GM12878 (cell line): ENCODE data around the gene EPHB2. TPM values are rescaled to one million over a fixed set of nuclear protein-coding genes. Genes with fewer than 3 reads are reported as not detected.
"Not testable (repeated sequence)": the region's sequence is repeated elsewhere in the genome, so short reads cannot be mapped to it uniquely, and the experiment has no call there.

Source experiments
- ATAC-seq: fragments of 200-7000 bp; cut with Tn5 transposase; 3 replicates; pipeline ENCODE4 v1.9.1; 2020; ENCODE audit warnings: mild to moderate bottlenecking, moderate library complexity
- BruUV-seq: library from RNA; stranded (reverse); fragments of 400-500 nt; replicated peaks from 2 replicates; lab custom pipeline; 2021; lab: Mats Ljungman, UMichigan
- CTCF ChIA-PET: fragments of 300-600 bp; sonication (Branson Sonifier 250); formaldehyde crosslinking; extraction: SDS; loops from one replicate; lab custom pipeline; 2021; ENCODE audit warnings: inconsistent platforms; lab: Yijun Ruan, JAX
- POLR2A ChIA-PET: fragments of 350-600 bp; formaldehyde crosslinking; extraction: SDS; loops from one replicate; lab custom pipeline; 2021; ENCODE audit warnings: inconsistent platforms; lab: Charles Lee
- RAD21 ChIA-PET: fragments of 300-600 bp; sonication (Branson Sonifier 250); formaldehyde crosslinking; loops from one replicate; lab custom pipeline; 2023; ENCODE audit warnings: antibody characterized with exemption; ENCODE audit not compliant: unreplicated experiment; lab: Charles Lee
- SMC1A ChIA-PET: fragments of 300-600 bp; sonication (Branson Sonifier 250); formaldehyde crosslinking; loops from one replicate; lab custom pipeline; 2023; ENCODE audit not compliant: unreplicated experiment, uncharacterized antibody; lab: Charles Lee
- DNase-seq: peaks from one replicate; pipeline ENCODE4 v3.0.0-alpha.2; 2011; ENCODE audit warnings: low read depth, low spot score
- FAIRE-seq: peaks from 3 replicates; lab custom pipeline; 2011; peaks lifted over from hg19 to GRCh38; lab: Jason Lieb, UNC
- H2AFZ ChIP-seq: 2 replicates; pipeline ENCODE4 v1.6.0; 2011; ENCODE audit warnings: low read depth, low read length, control low read depth; ENCODE audit not compliant: control insufficient read depth
- H3K27ac ChIP-seq: 2 replicates; pipeline ENCODE4 v1.5.1; 2011; ENCODE audit warnings: control low read depth; ENCODE audit not compliant: control insufficient read depth, insufficient read depth
- H3K27me3 ChIP-seq, 2 experiments: replicated peaks in 1 of 2; 2 replicates each; pipeline versions ENCODE4 v1.6.0 to v1.6.1; 2011; ENCODE audit warnings: low read length in 1 of 2; ENCODE audit not compliant: control insufficient read depth in 2 of 2, insufficient read depth in 2 of 2
- H3K36me3 ChIP-seq, 2 experiments: 2 replicates each; pipeline ENCODE4 v1.5.1; 2011; ENCODE audit warnings: low read length in 1 of 2; ENCODE audit not compliant: control insufficient read depth in 2 of 2, insufficient read depth in 2 of 2
- H3K4me1 ChIP-seq: 2 replicates; pipeline ENCODE4 v1.6.1; 2011; ENCODE audit warnings: mild to moderate bottlenecking, low read length, moderate library complexity, mixed read lengths; ENCODE audit not compliant: control insufficient read depth, insufficient read depth
- H3K4me2 ChIP-seq: 2 replicates; pipeline ENCODE4 v1.6.0; 2011; ENCODE audit warnings: control low read depth; ENCODE audit not compliant: control insufficient read depth, insufficient read depth
- H3K4me3 ChIP-seq: fragments of 200-600 bp; sonication (generic); 2 replicates; pipeline ENCODE4 v1.5.1; 2016
- H3K79me2 ChIP-seq: 2 replicates; pipeline ENCODE4 v1.6.0; 2011; ENCODE audit warnings: low read length; ENCODE audit not compliant: control insufficient read depth, insufficient read depth
- H3K9ac ChIP-seq: 2 replicates; pipeline ENCODE4 v1.8.0; 2011; ENCODE audit warnings: low read length, control low read depth, mixed read lengths; ENCODE audit not compliant: control insufficient read depth, insufficient read depth
- H3K9me3 ChIP-seq: replicated peaks from 3 replicates; pipeline ENCODE4 v1.5.1; 2011; ENCODE audit warnings: mild to moderate bottlenecking, low read length; ENCODE audit not compliant: control insufficient read depth, insufficient read depth
- H4K20me1 ChIP-seq: 2 replicates; pipeline ENCODE4 v1.6.0; 2011; ENCODE audit not compliant: control insufficient read depth, insufficient read depth
- EZH2 ChIP-seq: IDR thresholded peaks from 2 replicates; pipeline ENCODE4 v1.6.1; 2012; ENCODE audit warnings: low read depth, mild to moderate bottlenecking, control low read depth, inconsistent platforms, low read length, borderline replicate concordance; ENCODE audit not compliant: control insufficient read depth
- STAT1 ChIP-seq: fragments of 450-650 bp; conservative IDR thresholded peaks from 2 replicates; pipeline ENCODE4 v1.6.1; 2014; ENCODE audit warnings: antibody characterized with exemption, mild to moderate bottlenecking
- WGBS: methylation state at CpG from one replicate; pipeline ENCODE4 v1.1.6; 2016; ENCODE audit warnings: low lambda C conversion rate; ENCODE audit not compliant: insufficient replicate concordance, insufficient coverage; ENCODE audit errors: missing lambda C conversion rate; 5-methylcytosine and 5-hydroxymethylcytosine counted together
- in situ Hi-C: fragments of 300-500 bp; cut with MboI; formaldehyde crosslinking; loops from 9 replicates; pipeline ENCODE4 v1.14.3; 2018; ENCODE audit warnings: mixed read lengths
- intact Hi-C: fragments of 100-400 bp; cut with micrococcal nuclease; formaldehyde crosslinking; loops from one replicate; pipeline ENCODE4 v1.14.2; 2022; ENCODE audit not compliant: unreplicated experiment
- polyA plus RNA-seq, 11 experiments: library from polyadenylated mRNA; depleted of rRNA in 4 of 11; unstranded in 6 of 11; stranded (reverse) in 5 of 11; fragments of >200 nt; fragmentation: Nextera tagmentation in 4 of 11; fragmentation: Illumina TruSeq in 1 of 11; extraction: Ambion mirVana in 4 of 11; extraction: Trizol in 1 of 11; gene quantifications; 1 replicate in 1 of 11; 2 replicates in 10 of 11; pipeline versions ENCODE4 v1.2.1 to v1.2.3, GENCODE V29; 2011 to 2016; ENCODE audit warnings: inconsistent platforms in 2 of 11, missing spikeins in 2 of 11, low read depth in 1 of 11
- total RNA-seq, 4 experiments: library from RNA; depleted of rRNA in 3 of 4; stranded (reverse); fragments of >200 nt in 3 of 4; fragmentation: Illumina TruSeq in 1 of 4; extraction: Trizol in 1 of 4; gene quantifications; 2 replicates each; pipeline versions ENCODE4 v1.2.1 to v1.2.3, GENCODE V29; 2013 to 2021

EPHB2 gene
- total and polyA plus RNA-seq, 10 of the 15 experiments (the other 5 are each of a cell fraction or from before 2014, with no cell fraction given) = 0.13 to 3.3 (median 0.92) TPM

- H3K4me3 ChIP-seq = no peak overlapping the region
- no peak for DNase-seq
- no peak overlapping the region for H3K27ac ChIP-seq
- H3K4me1 ChIP-seq = no peaks in the 10 kb centered on the region
- TF ChIP-seq STAT1 (no peak), EZH2 (no peak)
- TF ChIP-seq, all 136 proteins: peak for 0
- Histone ChIP-seq H4K20me1 (no peaks in the 10 kb centered on the region), H3K9me3 (no peaks in the 10 kb centered on the region; the same call in 1 of the 3 replicates), H3K9ac (no peak overlapping the region), H3K27me3 (no peaks in the 10 kb centered on the region; a peak in 1 of 4 replicates), H2AFZ (no peak overlapping the region), H3K79me2 (no peaks in the 10 kb centered on the region), H3K36me3 (no peaks in the 10 kb centered on the region), H3K4me2 (no peak overlapping the region)
- ChIA-PET RAD21 (no interaction called here), SMC1A (no interaction called here), CTCF (interaction anchor here (0.6 kb wide), 1 partner anchor 1448 kb away, joined by 4 read pairs; no protein-coding TSS in a partner anchor), POLR2A (no interaction called here)
- WGBS = 76% methylated on average over 4 of the region's 4 CpGs
- BruUV-seq = no TSS peak
- FAIRE-seq (no peak), ATAC-seq (no peak)
- intact Hi-C loops (no loop called here), in situ Hi-C loops (no loop called here)
Measured at GRCh38 chr1:22944346-22945055, 233.9 kb downstream of the EPHB2 start.

- H2AFZ ChIP-seq, H3K79me2 ChIP-seq, H3K27me3 ChIP-seq, H4K20me1 ChIP-seq, FAIRE-seq, H3K4me2 ChIP-seq, BruUV-seq, POLR2A ChIA-PET, intact Hi-C loops, CTCF ChIA-PET, H3K9ac ChIP-seq, H3K4me3 ChIP-seq, RAD21 ChIA-PET, SMC1A ChIA-PET, H3K36me3 ChIP-seq, H3K27ac ChIP-seq, DNase-seq, H3K9me3 ChIP-seq, H3K4me1 ChIP-seq, ATAC-seq, in situ Hi-C loops: not testable (repeated sequence)
- WGBS = 41% methylated on average over 5 of the region's 5 CpGs
Measured at GRCh38 chr1:22945171-22945570, 234.5 kb downstream of the EPHB2 start.
